ENCODE measurements around the gene TRAIP.
"Not testable (repeated sequence)": the region's sequence is repeated elsewhere in the genome, so short reads cannot be mapped to it uniquely, and the experiment has no call there.

The TRAIP gene, protein sequence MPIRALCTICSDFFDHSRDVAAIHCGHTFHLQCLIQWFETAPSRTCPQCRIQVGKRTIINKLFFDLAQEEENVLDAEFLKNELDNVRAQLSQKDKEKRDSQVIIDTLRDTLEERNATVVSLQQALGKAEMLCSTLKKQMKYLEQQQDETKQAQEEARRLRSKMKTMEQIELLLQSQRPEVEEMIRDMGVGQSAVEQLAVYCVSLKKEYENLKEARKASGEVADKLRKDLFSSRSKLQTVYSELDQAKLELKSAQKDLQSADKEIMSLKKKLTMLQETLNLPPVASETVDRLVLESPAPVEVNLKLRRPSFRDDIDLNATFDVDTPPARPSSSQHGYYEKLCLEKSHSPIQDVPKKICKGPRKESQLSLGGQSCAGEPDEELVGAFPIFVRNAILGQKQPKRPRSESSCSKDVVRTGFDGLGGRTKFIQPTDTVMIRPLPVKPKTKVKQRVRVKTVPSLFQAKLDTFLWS

DNA sequence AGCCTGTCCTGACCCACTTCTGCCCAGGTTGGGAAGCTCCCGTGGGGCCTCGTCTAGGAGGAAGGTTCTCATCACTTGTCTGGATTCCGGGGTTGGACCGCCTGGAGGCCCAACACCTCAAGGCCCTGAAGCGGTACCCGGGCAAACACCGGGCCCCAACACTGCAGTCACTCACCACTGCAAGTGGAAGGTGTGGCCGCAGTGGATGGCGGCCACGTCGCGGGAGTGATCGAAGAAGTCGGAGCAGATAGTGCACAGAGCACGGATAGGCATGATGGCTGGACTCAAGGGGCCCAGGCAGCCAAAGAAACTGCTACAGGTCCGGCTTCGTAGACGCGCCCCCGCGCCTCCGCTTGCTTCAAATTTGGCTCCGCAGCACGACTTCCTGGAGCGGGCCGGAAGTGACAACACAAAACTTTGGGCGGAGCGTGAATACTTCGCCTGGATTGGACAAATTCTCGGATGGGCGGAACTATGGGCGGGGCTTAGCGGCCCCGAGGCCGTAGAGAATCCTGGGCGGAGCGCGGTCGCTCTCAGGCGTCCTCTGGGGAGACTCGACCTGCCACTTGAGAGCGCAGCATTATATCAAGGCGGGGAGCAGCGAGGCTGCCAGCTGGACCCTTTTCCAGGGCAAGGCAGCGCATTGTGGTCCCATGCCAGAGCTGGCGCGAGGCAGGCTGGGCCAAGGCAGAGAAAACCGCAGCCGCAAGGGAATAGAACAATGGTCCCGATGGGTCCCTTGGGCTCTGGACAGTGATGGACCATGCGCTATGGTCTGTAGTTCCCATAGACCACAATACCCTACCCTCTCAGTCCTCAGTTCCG is at the start of gene TRAIP:
Gene TRAIP (minus strand): TSS at position 384 of the 825 bp plus-strand sequence. CDS start 111 bp downstream, at position 273.
- DNase-seq (ENCODE audit: low read depth, low spot score), result peak; percentile 78

DNA sequence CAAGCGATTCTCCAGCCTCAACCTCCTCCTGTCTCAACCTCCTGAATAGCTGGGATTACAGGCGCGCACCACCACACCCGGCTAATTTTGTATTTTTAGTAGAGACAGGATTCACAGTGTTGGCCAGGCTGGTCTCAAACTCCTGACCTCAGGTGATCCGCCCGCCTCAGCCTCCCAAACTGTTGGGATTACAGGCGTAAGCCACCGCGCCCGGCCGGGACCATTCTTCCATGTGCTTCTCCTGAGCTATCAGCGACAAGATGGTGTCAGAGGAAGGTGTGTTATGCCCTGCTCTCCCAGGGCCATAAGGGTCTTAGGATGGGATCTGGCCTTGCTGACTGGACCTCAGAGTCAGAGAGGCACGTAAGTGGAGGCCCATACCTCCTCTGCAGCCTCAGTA is 48.1 kb upstream of the TRAIP start:
- not testable (repeated sequence) for DNase-seq (ENCODE audit: low read depth, low spot score)

DNA sequence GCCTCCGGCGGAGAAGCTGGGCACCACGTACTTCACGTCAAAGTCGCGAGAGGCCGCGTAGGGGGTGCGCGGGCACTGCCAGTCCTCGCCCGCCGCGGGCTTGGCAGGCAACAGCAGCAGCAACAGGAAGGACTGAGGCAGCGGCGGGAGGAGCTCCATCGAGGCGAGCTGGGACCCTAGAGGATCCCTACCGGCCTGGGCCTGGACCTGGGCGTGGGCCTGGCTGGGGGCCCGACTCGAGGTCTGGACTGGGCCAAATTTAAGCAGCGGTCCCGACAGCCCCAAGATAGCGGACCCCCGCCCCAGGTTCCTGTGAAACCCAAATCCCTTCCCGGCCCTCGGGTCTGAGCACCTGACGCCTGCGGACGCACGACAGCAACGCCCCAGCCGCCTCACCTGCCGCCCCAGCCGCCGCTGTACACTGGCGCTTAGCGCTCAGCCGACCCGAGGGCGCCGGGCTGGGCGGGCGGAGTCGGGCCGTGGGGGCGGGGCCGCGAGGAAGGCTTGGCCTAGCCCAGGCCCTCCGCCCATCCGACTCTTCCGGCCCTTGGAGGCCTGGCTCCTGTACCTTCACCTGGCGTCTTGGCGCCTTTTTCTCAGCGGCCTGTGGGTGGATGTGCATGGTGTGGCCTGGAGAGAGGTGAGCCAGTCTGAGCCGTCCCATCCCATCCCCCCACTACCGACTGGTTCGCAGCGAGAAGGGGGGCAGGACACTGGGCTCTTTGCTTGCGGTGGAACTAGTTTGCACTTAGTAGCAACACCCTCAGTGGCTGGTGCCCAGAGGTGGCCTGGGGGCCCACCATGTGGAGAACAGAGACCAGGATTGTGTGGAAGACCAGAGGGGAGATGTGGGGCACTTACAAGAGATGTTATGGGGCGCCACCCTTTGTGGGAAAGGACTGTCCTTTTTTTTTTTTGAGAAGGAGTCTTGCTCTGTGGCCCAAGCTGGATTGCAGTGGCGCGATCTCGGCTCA is 47.4 kb upstream of the TRAIP start, which contains the start of gene MST1R:
Gene MST1R (minus strand): TSS at position 423 of the 974 bp plus-strand sequence. CDS start 264 bp downstream, at position 159.
- DNase-seq (ENCODE audit: low read depth, low spot score), result no peak

DNA sequence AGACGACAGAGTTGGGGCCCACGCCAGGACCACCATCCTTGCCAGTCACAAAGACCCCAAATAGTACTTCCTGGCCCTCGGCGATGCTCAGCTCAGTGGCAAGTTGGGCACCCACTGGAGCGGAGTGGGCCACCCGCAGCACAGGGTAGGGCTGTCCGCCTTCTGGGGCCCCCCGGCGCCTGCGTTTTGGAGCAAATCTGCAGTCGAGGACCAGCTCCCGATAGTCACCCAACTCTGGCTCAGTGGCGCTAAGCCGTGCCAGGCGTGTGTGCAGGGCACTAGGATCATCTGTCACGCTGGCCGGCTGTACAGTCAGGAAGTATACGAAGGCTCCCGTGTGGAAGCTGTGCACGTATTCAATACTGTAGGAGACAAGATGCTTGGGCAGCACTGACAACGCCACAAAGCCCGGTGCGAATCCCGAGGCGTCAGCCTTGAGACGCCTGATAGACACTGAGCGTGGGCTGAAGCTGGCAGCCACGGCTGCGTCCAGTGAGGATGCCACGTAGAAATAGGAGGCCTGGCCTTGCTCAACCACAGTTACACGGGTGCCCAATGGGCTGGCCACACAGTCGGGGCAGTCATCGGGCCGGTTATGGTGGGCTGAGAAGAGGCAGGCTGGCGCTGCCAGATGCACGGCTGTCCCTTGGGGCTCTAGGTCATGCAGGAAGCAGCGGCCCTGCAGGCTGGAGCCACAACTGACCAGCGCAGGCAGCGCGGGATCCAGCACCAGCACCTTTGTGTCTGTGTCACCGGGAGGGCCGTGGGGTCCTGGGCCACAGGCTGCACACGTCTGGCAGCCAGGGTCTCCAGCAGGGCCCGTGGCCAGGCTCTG is 46.4 kb upstream of the TRAIP start:
- no peak for DNase-seq (ENCODE audit: low read depth, low spot score)

DNA sequence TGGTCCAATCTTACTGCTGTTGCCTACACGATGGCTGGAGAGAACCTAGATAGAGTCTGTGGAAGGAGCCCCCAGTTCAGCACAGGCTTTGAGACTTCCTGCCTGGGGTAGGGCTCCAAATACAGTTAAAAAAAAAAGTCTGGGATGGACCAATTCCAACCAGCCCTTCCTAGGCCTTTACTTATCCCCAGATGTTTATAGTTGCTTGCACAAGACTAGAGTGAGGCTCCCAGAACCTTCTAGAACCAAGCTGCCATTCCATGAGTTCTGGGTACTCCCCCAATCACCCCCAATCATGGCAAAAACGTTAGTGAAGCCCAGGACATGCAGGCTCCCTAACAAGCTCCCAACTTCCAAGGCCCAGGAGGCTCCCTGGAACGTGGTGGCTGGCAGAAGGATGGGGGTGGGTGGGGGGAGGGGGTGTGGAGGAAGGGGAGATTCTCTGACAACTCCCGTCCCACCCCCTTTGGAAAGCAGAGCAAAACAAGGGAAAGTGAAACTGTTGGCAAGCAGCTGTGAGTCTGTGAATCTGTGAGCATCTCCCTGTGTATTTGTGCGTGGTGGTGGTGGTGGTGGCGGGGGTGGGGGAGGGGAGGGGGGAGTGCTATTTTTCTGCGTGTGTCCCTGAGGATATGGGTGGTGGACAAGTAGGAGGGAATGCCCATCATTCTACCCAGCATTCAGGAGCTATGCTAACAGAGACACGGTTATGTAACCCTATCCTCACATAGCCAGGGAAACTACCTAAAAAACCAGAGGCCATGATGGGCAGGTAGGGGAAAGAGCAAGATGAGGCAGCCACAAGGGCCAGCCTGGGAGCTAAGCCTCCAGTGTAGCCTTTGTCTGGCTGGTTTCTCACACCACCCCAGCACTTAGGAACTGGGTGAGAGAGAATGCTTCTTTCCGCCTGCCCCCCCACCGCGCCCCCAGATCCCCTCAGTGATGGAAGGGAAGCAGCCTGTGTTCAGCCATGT is 45.3 kb upstream of the TRAIP start:
- DNase-seq (ENCODE audit: low read depth, low spot score), result no peak

DNA sequence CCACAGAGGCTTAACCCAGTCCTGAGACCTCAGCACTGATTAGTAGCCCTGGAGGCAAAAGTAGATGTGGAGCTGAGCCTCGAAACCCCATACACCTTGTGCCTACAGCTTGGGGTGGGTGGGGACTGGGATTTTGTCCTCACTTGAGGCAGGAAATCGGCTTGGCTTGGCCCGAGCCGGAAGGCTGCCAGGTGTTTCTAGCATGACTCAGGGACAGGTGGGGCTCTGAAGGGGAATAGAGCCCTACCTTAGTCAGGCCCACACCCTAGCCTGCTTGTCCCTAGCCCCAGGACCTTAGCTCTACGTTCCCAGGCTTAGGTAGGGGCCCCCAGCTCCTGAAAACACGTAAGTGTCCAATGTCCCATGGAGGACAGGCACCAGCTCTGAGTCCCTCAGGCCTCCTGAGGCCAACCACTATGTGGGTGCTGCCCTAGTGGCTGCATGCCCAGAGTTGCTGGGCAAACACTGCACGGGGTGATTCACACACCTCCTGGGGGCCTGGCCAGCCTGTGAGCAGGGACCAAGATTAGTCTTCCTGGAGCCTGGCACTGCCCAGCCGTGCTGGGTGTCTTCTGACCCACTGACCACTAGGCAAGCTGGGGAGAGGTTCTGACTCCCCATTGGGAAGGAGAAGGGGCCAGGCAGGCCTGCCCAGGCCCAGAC is 44.3 kb upstream of the TRAIP start:
- DNase-seq (ENCODE audit: low read depth, low spot score), result no peak

DNA sequence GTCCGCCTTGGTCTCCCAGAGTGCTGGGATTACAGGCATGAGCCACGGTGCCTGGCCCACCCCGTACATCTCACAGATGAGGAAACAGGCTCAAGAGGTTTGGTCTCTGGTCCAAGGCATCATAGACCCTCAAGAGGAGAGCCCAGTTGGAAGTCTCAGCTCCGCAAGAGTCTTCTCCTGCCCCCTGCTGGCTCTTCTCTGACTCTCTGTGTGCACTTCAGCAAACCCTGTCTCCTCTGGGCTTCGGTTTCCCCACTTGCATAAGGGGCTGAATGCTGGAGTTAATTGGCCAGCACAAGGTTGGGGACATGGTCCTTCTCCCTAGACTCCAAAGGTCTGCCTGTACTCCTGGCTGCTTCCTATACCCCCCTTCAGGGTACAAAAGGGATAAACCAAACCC is 43.5 kb upstream of the TRAIP start:
- DNase-seq (ENCODE audit: low read depth, low spot score), result no peak

DNA sequence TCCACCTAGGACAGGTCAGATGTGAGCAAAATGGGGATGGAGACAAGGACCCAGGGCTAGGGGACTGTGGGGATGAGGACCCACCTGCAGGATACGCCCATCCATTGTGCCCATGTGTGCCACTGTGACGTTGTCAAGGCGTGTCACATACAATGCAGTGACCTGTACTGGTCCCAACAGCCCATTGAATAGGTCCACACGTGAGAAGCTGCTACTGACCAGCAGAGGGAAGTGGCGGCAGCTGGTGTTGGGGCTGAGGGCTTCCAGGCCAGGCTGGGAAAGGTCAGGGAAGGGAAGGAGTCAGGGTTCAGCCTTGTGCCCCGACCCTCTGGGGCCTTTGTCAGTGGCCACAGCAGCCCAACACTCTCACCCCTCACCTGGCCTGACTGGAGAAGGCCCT is 42.6 kb upstream of the TRAIP start:
- no peak for DNase-seq (ENCODE audit: low read depth, low spot score)

DNA sequence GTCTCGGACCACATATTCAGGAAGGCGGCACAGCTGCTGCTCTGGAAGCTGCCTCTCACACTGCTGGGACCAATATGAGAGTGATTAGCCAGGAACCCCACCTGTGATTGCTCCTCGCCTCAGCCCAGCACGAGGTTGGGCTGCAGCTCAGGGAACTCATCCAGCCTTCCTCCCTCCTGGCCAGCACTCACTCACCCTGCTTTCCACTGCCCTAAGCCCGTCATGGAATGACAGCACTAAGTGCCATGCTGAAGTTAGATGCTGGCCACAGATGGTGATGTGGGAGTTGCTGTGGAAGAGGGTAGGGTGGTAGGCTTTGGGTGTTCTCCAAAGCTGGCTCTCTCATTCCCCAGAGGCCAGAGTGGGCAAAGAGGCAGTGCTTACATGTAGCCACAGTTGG is 40.0 kb upstream of the TRAIP start:
- DNase-seq (ENCODE audit: low read depth, low spot score), result no peak

DNA sequence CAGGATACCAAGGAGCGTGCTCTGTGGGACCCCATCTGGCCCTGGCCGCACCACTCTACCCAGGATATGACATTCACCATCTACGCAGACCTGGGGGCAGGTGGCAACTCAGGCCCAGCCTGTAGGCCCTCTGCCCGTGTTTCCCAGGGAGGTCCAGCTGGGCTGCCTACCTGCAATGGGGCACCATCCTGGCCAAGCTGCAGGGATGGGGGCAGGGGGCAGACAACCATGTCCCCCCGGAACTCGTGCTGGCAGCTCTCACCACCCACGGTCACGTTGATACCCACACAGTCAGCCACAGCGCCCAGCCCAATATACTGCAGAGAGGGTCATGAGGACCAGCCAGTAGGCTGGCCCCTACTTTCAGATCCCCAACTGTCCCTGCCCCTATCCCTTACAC is 39.4 kb upstream of the TRAIP start:
- DNase-seq (ENCODE audit: low read depth, low spot score), result no peak

DNA sequence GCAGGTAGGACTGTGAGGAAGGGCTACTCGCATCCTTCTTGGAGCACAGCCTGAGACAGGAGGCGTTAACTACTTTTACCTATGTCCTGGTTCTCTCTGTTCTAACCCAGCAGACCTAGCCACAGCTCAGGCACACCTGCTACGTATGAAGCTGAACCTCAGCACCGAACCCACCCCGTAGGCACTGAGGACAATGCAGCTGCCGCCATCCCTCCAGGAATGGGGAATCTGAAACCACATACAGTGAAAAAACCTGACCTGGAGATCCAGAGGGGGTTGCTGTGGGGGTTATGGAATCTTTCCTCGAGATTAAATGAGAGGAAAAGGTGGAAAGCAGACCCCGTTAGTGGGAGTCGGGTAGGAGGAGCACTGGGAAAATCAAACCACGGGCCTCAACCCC is 32.9 kb upstream of the TRAIP start:
- DNase-seq (ENCODE audit: low read depth, low spot score), result no peak

DNA sequence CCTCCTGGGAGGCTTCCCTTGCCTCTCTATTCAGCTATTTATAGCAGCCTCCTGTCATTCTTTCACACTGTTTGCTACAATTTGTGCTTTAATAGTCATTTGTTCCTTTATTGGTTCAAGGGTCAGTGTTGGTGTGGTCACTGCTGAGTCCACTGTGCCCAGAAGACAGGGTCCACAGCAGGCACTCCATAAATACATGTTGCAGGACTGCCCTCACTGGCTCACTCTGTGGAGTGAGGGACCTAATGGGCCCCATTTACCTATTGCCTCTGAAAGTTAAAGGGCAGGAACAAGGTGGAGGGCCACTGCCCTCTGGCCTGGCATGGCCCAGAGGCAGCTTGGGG is 30.5 kb upstream of the TRAIP start:
- no peak for DNase-seq (ENCODE audit: low read depth, low spot score)

DNA sequence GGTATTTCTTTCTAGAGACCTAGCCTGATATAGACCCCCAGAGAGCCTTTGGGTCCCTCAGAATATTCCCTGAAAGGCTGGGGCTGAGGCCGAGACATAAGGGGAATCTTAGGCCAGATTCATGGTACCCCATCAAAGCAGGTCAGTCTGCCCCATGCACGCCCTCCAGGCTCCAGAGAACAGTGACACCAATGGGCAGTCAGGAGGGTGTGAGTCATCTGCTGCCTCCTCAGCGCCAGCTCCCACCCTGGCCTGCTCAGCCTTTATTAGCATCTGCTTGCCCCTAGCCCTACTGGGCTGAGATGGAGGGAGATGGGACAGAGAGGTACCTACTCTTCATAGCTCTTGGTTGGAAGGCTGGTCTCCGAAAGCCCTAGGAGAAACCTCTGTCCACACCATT is 27.6 kb upstream of the TRAIP start:
- DNase-seq (ENCODE audit: low read depth, low spot score), result no peak

DNA sequence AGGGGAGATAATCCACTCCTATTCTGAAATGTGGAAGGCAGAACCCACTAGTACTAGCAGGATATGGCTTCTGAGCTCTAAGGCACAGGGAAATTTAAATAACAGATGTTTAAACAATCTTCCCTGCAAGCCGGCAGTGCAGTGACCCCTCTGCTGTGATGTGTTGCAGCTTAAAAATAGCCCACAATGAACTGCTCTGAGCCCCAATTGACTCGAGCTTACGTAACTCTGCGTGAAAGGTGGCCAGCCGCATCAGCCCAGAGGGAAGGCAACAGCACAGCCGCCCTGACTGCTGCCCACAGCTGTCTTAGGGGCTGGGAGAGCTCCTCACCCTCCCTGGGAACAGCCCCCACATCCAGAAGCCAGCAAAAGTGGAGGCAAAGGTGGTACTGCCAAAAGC is 25.8 kb upstream of the TRAIP start:
- DNase-seq (ENCODE audit: low read depth, low spot score), result no peak

DNA sequence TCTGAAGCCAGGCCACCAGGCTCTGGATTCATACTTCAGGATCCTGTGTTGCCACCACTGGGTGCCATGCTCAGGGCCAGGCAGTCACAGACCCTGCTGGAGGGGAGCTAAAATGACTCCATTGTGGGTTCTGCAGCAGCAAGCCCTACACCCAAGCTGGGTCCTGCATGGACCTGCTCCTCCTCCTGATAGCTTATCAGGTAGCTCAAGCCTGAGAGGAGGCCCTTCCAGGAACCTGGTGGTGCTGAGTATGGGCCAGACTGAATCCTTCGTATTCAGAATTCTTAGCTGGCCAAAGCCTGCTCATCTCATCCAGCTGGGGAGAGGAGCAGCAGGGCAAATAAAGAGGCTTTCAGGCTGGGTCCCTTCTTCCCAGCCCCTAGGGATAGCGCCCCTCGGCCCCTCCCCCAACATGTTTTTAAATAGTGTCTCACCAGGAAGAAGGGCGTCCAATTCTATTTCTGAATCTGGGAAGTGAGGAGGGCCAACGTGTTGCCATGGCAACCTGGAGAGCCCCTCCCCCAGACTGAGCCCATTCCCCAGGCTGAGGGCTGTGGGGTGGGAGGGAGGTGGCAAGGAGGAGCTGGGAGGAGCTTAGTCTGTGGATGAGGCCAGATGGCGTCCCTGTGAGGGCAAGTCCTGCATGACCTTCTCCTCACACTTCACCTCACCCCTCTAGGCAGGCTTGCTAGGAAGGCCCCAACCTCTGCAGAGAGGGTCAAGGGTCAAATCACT is 24.4 kb upstream of the TRAIP start:
- no peak for DNase-seq (ENCODE audit: low read depth, low spot score)

DNA sequence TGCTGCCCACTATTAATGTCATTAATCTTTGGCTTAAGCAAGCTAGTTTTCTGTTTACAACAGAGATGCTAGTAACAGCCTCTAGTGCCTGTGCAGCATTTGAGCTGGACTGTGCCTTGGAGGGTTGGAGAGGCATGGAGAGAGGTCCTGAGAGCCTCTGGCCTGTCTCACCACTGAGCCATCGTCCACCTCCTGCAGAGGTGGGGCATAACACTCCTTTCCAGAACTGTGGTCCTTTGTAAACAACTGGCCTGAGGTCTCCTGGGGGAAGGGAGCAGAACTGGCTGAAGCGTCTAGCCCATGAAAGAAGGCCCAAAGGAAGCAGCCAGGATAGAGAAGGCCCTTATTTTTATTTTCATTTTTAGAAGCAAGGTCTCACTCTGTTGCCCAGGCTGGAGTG is 23.4 kb upstream of the TRAIP start:
- no peak for DNase-seq (ENCODE audit: low read depth, low spot score)

DNA sequence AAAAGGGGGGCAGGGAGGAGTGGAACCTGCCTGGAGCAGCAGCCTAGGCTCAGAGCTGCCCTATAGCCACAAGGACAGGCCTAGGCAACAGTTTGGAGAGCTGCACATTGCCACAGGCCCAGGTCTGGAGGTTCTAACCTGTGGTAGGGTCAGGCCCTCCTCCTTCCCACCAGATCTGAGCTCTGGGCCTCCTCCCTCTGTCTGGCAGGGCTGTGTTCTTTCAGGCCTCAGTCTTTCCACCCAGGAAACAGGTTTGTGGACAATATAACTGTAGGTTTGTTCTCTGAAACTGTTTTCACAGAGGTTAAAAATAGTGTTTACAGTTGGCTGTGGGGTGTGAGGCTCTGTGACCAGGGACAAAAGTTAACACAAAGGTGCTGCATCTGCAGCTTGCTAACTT is 22.3 kb upstream of the TRAIP start:
- DNase-seq (ENCODE audit: low read depth, low spot score), result no peak

DNA sequence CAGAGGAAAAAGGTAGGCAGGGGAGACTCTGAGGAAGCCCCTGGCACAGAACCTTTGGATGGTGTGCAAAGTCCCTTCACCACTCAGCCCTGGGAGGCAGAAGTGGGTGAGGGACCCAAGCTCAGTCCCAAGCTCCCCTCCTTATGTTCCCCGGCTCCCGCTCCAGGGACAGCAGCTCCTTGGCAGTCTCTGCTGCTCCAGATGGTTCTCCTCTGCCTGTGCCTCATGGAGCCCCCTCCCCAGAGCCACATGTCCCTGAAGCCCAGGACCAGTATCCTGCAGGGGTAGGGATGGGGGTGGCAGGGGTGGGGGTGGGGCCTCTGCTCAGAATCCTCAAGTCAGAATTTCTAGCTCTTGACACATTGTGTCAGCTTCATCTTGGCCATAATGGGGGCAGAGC is 21.4 kb upstream of the TRAIP start:
- no peak for DNase-seq (ENCODE audit: low read depth, low spot score)

All from smooth muscle cell of the brain vasculature (primary cell).